Measurements from ENCODE around the gene SUCO. TPM values are rescaled to one million over a fixed set of nuclear protein-coding genes. Genes with fewer than 3 reads are reported as not detected.
"Not testable (repeated sequence)": the region's sequence is repeated elsewhere in the genome, so short reads cannot be mapped to it uniquely, and the experiment has no call there.

The SUCO gene
- total RNA-seq, 1 experiment from 2014 or later: 84.6 TPM

DNA sequence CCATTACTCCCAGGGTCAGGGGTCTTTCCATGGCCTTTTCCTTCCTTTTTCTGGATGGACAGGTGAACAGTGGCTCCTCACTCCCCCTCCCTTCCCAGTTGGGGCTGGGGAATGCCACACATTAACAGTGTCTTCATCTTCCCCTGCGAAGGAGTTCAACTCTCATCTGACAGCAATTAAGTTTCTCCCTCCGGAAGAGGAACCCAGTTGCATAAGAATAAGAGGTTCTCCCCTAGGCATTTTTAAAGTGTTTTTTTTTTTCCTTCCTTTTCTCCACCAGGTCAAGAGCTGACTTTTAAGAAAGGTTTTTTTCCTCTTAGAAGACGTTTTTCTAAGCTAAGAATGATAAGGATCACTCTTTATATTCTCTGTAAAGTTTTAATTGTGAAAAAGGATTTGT is 83.7 kb downstream of the SUCO start:
- H3K9me3 Mint-ChIP-seq (ENCODE audit: low read depth, unreplicated experiment): peaks cover 35% of the 10 kb centered on the region
- CTCF ChIA-PET: no interaction called here
- H3K4me1 Mint-ChIP-seq (ENCODE audit: low read depth, unreplicated experiment): peaks cover 17% of the 10 kb centered on the region
- no peaks in the 10 kb centered on the region for H3K27me3 Mint-ChIP-seq (ENCODE audit: unreplicated experiment)
- H3K36me3 Mint-ChIP-seq (ENCODE audit: insufficient read depth, unreplicated experiment): peaks cover 1% of the 10 kb centered on the region
- intact Hi-C loops (cut with micrococcal nuclease; ENCODE audit: unreplicated experiment): no loop called here
- no peak overlapping the region for H3K4me3 Mint-ChIP-seq (ENCODE audit: low read depth, unreplicated experiment)
- no TSS peak for BruUV-seq (replicated peaks)
- DNase-seq: no peak
- TF ChIP-seq, protein P1, sequence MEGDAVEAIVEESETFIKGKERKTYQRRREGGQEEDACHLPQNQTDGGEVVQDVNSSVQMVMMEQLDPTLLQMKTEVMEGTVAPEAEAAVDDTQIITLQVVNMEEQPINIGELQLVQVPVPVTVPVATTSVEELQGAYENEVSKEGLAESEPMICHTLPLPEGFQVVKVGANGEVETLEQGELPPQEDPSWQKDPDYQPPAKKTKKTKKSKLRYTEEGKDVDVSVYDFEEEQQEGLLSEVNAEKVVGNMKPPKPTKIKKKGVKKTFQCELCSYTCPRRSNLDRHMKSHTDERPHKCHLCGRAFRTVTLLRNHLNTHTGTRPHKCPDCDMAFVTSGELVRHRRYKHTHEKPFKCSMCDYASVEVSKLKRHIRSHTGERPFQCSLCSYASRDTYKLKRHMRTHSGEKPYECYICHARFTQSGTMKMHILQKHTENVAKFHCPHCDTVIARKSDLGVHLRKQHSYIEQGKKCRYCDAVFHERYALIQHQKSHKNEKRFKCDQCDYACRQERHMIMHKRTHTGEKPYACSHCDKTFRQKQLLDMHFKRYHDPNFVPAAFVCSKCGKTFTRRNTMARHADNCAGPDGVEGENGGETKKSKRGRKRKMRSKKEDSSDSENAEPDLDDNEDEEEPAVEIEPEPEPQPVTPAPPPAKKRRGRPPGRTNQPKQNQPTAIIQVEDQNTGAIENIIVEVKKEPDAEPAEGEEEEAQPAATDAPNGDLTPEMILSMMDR (IDR thresholded peaks at IDR 0.05; ENCODE audit: unreplicated experiment): no peak
- H3K27ac Mint-ChIP-seq (ENCODE audit: unreplicated experiment): no peak overlapping the region

DNA sequence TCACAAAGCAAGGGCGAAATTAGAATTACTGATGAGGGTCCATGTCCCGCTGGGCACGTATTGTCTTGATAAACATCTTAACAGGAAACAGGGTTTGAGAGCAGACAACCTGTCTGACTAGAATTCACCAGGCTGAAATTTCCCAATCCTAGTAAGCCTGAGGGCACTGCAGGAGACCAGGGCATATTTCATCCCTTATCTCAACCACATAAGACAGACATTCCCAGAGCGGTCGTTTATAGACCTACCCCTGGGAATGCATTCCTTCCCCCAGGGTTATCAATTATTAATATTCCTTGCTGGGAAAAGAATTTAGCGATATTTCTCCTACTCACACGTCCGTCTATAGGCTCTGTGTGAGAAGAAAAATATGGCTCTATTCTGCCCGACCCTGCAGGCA is 87.7 kb downstream of the SUCO start:
- H3K27me3 Mint-ChIP-seq (ENCODE audit: unreplicated experiment); H3K36me3 Mint-ChIP-seq (ENCODE audit: insufficient read depth, unreplicated experiment); H3K4me3 Mint-ChIP-seq (ENCODE audit: low read depth, unreplicated experiment); CTCF ChIA-PET; intact Hi-C loops (cut with micrococcal nuclease; ENCODE audit: unreplicated experiment); BruUV-seq (replicated peaks): not testable (repeated sequence)
- Mint-ChIP-seq H3K9me3 (ENCODE audit: low read depth, unreplicated experiment) (peaks cover 37% of the 10 kb centered on the region), H3K4me1 (ENCODE audit: low read depth, unreplicated experiment) (peaks cover 43% of the 10 kb centered on the region), H3K27ac (ENCODE audit: unreplicated experiment) (peak overlapping the region; percentile 28)
- DNase-seq: peak; percentile 25

DNA sequence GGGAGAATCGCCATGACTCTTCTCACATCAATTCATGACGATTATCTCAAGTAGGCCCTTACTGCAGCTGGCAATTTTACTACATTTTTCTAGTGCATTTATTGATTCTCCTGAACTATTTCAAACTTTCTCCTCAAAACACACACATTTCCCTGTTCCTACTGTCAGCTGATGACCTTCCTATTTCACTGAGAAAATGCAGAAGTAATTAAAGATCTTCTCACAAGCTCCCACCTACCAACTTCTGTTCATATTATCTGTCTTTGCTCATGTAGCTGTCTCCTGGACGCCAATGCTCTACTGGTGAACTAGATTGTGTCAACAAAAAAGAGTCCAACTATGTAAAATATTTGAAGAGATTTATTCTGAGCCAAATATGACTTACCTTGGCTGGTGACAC is 89.6 kb downstream of the SUCO start:
- TF ChIP-seq, protein P1 (IDR thresholded peaks at IDR 0.05; ENCODE audit: unreplicated experiment): no peak
- Mint-ChIP-seq H3K4me3 (ENCODE audit: low read depth, unreplicated experiment) (no peak overlapping the region), H3K36me3 (ENCODE audit: insufficient read depth, unreplicated experiment) (no peaks in the 10 kb centered on the region), H3K4me1 (ENCODE audit: low read depth, unreplicated experiment) (peaks cover 62% of the 10 kb centered on the region), H3K27ac (ENCODE audit: unreplicated experiment) (peak overlapping the region; percentile 28), H3K27me3 (ENCODE audit: unreplicated experiment) (no peaks in the 10 kb centered on the region), H3K9me3 (ENCODE audit: low read depth, unreplicated experiment) (peaks cover 18% of the 10 kb centered on the region)
- CTCF ChIA-PET: interaction anchor here (0.9 kb wide), 1 partner anchor 97 kb away, joined by 4 read pairs; no protein-coding TSS in a partner anchor
- intact Hi-C loops (cut with micrococcal nuclease; ENCODE audit: unreplicated experiment): no loop called here
- BruUV-seq (replicated peaks): no TSS peak
- no peak for DNase-seq

DNA sequence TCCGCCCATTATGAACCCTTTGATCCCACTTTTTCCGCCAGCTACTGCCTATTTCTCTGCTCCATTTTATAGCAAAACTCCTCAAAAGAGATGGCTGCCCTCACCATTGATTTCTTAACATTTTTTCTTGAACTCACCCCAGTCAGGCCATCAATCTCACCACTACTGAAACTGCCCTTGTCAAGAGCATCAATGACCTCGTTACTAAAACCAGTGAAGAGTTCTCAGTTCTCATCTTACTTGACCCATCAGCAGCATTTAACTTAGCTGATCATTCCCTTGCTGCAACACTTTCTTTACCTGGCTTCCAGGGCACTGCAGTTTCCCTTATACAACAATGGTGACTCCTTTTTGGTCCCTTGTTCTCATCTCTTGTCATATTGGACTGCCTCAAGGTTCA is 90.8 kb downstream of the SUCO start:
- TF ChIP-seq, protein P1 (IDR thresholded peaks at IDR 0.05; ENCODE audit: unreplicated experiment): no peak
- intact Hi-C loops (cut with micrococcal nuclease; ENCODE audit: unreplicated experiment): no loop called here
- no peak overlapping the region for H3K4me3 Mint-ChIP-seq (ENCODE audit: low read depth, unreplicated experiment)
- CTCF ChIA-PET: no interaction called here
- peaks cover 74% of the 10 kb centered on the region for H3K4me1 Mint-ChIP-seq (ENCODE audit: low read depth, unreplicated experiment)
- H3K36me3 Mint-ChIP-seq (ENCODE audit: insufficient read depth, unreplicated experiment): peaks cover under 1% of the 10 kb centered on the region
- no TSS peak for BruUV-seq (replicated peaks)
- H3K27me3 Mint-ChIP-seq (ENCODE audit: unreplicated experiment): no peaks in the 10 kb centered on the region
- no peak for DNase-seq
- H3K27ac Mint-ChIP-seq (ENCODE audit: unreplicated experiment): peak overlapping the region; percentile 14
- H3K9me3 Mint-ChIP-seq (ENCODE audit: low read depth, unreplicated experiment): peaks cover 16% of the 10 kb centered on the region

DNA sequence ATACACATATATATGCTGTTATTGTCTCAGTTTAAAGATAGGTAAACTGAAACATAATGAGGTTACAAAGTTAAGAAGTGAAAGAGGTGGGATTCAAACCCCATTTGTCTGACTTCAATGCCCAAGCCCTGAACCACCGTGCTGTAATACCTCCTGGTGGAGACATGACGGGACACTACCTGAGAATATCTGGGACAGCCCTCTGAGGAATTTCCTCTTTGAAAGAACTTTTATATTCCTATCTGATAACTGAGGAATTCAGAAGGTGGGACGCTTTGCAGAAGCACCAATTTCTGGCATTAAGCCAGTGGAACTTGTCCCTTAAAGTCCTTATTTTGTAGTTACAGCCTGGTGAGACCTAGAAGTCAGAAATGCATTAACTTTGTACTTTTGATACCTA is 93.9 kb downstream of the SUCO start:
- H3K27ac Mint-ChIP-seq (ENCODE audit: unreplicated experiment): peak overlapping the region; percentile 32
- no peak overlapping the region for H3K4me3 Mint-ChIP-seq (ENCODE audit: low read depth, unreplicated experiment)
- peaks cover 86% of the 10 kb centered on the region for H3K4me1 Mint-ChIP-seq (ENCODE audit: low read depth, unreplicated experiment)
- H3K36me3 Mint-ChIP-seq (ENCODE audit: insufficient read depth, unreplicated experiment): peaks cover 14% of the 10 kb centered on the region
- intact Hi-C loops (cut with micrococcal nuclease; ENCODE audit: unreplicated experiment): no loop called here
- H3K27me3 Mint-ChIP-seq (ENCODE audit: unreplicated experiment): no peaks in the 10 kb centered on the region
- peaks cover 8% of the 10 kb centered on the region for H3K9me3 Mint-ChIP-seq (ENCODE audit: low read depth, unreplicated experiment)
- no TSS peak for BruUV-seq (replicated peaks)
- CTCF ChIA-PET: no interaction called here
- peak; percentile 28 for DNase-seq
- TF ChIP-seq, protein P1 (IDR thresholded peaks at IDR 0.05; ENCODE audit: unreplicated experiment): no peak
